NOMO-1 (cell line): Measurements from ENCODE around the gene GRID2.

Experiments used
- DNase-seq, 2 experiments: peaks; one replicate each; lab custom pipeline; 2025; ENCODE audit not compliant: unreplicated experiment in 2 of 2; lab: John Stamatoyannopoulos, UW

GRID2 gene

GRCh38 chr4:93764639-93765246 is 1461.0 kb downstream of the GRID2 start:
- DNase-seq: peak; percentile 9 to 29

GRCh38 chr4:93767917-93768316 is 1464.2 kb downstream of the GRID2 start:
- DNase-seq: no peak

GRCh38 chr4:93770201-93770600 is 1466.4 kb downstream of the GRID2 start:
- DNase-seq: no peak

- DNase-seq: no peak
These were observed 1468.1 kb downstream of the GRID2 start for GRCh38 chr4:93771640-93772411.

GRCh38 chr4:93772858-93773257 is 1469.1 kb downstream of the GRID2 start:
- DNase-seq: no peak

- no peak for DNase-seq
These were observed 1471.8 kb downstream of the GRID2 start for GRCh38 chr4:93775551-93775950.

- no peak for DNase-seq
These were observed 1472.8 kb downstream of the GRID2 start for GRCh38 chr4:93776386-93777080.

- no peak for DNase-seq
These were observed 1473.3 kb downstream of the GRID2 start for GRCh38 chr4:93777081-93777460.

GRCh38 chr4:93779228-93779627 is 1475.5 kb downstream of the GRID2 start:
- no peak for DNase-seq

GRCh38 chr4:93780080-93780479 is 1476.3 kb downstream of the GRID2 start:
- no peak for DNase-seq

GRCh38 chr4:93781198-93781597 is 1477.4 kb downstream of the GRID2 start:
- no peak for DNase-seq

GRCh38 chr4:93786149-93786548 is 1482.4 kb downstream of the GRID2 start:
- DNase-seq: no peak

GRCh38 chr4:93788712-93789111 is 1484.9 kb downstream of the GRID2 start:
- no peak for DNase-seq

- peak in 1 of 2 experiments; percentile 46 for DNase-seq
These were observed 1487.9 kb downstream of the GRID2 start for GRCh38 chr4:93791570-93792195.

GRCh38 chr4:93802045-93802444 is 1498.3 kb downstream of the GRID2 start:
- DNase-seq: no peak

- DNase-seq: no peak
These were observed 1506.0 kb downstream of the GRID2 start for GRCh38 chr4:93809773-93810172.

- no peak for DNase-seq
These were observed 1506.7 kb downstream of the GRID2 start for GRCh38 chr4:93810340-93810992.

- DNase-seq: no peak
These were observed 1509.3 kb downstream of the GRID2 start for GRCh38 chr4:93813092-93813491.

GRCh38 chr4:93814141-93814540 is 1510.4 kb downstream of the GRID2 start:
- DNase-seq: no peak

GRCh38 chr4:93814722-93815121 is 1511.0 kb downstream of the GRID2 start:
- peak; percentile 65 to 70 for DNase-seq
